Fibroblast of skin of right quadriceps (primary cell): ENCODE data around the gene IGSF22.
A peak's percentile ranks its signal among the peaks of the same experiment; 100 is the strongest.

Experiments used
- DNase-seq: peaks from one replicate; pipeline ENCODE4 v3.0.0-alpha.2; 2013

Gene IGSF22

DNA sequence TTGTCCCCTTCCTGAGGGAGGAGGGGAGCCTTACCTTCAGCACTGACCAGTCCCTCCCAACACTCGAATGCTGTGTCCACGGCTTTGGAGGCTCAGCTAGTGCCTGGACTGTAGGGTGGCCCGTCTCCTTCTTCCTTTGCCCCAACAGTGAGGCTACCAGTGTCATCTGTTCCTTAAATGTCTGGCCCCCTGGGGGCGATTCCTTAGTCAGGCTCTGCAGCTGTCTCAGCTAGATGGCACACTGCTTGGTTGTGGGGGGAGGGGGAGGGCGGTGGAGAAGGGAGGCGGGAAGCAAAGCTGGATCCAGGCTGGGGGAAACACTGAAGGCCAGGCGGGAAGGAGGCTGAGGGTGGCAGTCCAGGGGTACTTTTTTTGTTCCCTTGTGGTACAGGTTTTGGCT is at the start of gene IGSF22:
Gene IGSF22, minus strand, starts transcription at position 149 of the 400 bp plus-strand sequence. CDS start 1,952 bp downstream, outside the sequence.
- DNase-seq, result no peak

DNA sequence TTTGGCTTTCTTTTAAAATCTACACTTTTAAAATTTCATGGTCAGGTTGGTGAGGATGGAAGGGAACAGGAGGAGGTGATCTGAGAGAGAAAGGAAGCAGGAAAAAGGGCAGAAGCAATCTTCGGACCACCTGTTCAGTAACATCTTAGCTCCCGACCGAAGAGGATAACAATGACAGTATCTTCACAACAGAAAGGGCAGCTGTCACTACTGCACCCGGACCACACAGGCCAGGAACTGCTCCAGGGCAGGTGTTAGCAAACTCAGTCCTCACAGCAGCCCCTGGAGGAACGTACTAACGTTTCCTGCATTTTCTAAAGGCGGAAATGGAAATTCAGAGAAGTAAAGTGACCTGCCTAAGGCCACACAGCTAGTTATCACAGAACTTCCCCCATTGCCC is 48.8 kb upstream of the IGSF22 start:
- no peak for DNase-seq

DNA sequence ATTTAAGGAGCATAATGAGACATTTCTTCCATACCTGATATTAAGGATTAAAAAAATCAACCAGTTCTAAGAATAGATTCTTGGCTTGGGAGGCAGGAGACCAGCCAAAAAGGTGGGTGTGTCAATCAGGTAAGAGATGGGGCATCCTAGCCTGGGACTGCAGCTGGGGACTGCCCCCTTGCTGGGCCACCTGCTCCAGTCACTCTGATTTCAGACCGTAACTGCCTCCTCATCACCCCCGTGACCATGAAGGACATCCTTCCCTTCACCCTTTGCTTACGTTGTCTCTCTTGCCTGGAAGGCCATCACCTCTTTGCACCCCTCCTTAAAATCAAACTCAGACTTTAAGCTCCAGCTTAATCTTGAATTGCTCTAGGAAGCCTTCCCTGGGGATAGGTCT is 47.7 kb upstream of the IGSF22 start:
- DNase-seq, result no peak

DNA sequence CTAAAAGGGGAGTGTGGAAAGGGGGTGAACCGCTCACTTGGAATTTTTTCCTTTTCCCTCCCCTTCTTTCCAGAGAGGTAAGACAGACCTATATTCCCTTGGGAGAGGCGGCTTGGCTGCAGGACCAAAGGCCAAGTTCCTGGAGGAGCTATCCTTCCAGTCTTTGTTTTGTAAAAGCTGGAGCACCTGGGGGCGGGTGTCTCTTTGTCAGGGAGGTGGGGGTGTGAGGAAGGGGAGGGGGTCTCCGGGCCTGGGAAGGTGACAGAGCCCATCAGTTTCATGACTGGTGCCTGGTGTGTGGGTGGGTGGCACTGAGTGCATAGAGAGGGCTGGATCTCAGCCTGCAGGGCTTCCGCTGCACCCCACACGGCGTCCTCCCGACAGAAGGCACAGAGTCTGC is 47.1 kb upstream of the IGSF22 start:
- DNase-seq, result no peak

DNA sequence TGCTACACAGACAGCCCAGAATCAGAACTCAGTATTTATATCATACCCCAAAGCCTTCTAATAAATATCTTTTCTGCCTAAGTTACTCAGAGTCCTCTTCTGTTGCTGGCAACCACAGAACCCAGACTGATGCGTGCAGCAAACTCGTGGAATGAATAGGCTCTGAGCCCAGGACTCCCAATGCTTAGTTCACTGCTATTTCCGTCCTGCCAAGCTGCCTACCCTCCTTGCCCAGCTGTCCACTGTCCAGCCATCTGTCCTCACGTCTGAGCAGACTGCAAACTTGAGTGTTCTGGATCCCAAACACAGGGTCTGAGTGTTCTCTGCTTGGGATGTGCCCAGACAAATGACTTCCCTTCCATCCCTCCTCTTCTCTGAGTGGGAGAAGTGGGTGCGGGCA is 46.2 kb upstream of the IGSF22 start:
- no peak for DNase-seq

DNA sequence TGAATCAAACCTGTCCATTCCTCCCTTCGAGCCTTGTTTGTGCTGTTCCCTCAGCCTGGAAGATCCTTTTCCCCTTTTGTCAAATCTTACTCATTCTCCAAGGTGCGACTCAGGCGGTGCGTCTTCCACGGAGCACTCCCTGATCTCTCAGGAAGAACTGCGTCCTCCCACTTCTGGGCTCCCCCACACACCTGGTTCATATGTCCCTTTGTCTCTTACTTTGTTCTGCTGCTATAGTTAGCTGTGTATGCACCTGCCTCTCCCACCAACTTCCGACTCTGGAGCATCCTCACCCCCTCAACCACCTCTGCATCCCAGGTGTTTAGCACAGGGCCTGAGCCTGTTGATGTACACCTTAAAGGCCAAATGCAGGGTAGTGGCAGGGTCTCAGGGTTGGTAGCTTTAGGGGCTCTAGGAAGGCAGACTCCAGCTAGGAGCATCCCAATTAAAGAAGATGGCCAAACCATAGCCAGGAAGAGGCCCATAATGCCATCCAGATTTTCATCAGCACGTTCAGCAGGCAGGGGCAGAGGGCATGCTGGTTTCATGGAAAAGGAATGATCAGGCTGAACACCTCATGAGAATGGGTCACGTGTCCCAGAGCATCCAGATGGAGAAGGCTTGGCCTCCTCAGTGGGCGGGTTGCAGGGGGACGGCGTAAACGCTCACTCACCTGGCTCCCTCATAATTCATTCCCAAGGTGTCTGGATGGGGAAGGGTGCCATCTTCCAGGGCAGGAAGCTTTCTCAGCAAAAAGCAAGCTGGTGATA is 45.5 kb upstream of the IGSF22 start:
- DNase-seq, result no peak

DNA sequence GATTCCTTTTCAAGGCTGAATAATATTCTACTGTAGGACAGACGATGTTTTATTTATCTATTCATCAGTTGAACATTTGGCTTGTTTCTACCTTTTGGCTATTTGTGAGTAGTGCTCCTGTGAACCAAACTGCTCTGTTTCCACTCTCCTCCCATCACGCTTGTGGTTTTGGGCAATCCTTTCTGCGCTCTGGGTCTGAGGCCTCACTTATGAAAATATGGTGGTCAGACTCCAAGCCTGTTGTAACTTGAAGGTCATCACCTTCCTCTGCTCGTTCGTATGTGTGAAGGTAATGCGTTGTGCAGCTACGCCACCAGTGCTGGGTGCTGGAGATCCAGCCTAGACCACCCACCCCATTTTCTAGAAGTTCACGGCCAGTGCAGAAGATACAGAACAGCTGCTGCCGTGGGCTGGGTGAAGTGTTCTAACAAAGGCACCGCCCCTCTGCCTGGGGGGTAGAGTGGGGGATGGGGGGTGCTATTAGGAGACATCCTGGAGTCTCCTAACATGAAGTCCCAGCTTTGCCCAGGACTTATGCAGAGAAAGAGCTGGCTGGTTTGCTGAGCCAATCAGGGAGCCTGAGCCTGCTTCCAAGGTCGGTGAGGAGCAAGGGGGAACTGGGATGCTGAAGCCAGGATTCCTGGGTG is 44.6 kb upstream of the IGSF22 start:
- DNase-seq, result no peak

DNA sequence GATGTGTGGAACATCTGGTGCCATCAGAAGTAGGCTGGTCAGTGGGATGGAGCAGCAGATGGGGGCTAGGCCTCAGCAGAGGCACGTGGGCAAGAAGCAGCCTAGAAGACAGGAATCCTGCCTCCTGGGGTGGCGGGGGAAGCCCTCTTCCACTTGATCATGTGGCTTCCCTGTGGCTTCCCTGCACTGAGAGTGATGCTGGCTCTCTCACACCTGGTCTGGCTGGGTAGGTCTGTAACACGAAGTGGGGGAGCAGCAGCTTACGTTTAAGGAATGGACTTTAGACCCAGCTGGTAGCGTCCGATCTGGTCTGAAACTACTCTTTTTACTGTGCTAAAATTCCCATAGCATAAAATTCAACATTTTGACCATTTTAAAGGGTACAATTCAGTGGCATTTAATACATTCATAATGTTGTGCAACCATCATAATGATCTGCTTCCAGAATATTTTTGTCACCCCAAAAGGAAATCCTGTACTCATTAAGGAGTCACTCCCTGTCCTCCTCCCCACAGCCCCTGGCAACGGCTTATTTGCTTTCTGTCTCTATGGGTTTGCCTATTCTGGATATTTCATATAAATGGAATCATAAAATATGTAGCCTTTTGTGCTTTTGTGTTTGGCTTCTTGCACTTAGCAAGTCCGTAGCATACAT is 43.9 kb upstream of the IGSF22 start:
- no peak for DNase-seq

DNA sequence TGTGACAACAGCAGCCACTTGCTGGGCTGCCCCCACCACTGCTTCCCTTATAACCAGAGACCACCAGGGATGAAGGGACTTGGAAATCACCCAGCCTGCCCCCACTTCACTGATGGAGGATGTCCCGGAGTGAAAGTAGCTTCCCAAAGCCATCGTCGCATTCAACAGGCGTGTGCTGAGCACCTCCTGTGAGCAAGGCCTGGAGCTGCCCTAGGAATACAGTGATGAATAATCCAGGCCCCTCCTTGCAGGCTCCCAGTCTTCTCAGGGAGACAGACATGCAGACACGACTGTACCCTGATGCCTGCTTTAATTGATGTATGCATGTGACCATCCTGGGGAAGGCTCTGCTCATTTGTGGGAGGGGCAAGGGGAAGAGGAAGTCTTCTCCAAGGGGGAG is 43.0 kb upstream of the IGSF22 start:
- no peak for DNase-seq

DNA sequence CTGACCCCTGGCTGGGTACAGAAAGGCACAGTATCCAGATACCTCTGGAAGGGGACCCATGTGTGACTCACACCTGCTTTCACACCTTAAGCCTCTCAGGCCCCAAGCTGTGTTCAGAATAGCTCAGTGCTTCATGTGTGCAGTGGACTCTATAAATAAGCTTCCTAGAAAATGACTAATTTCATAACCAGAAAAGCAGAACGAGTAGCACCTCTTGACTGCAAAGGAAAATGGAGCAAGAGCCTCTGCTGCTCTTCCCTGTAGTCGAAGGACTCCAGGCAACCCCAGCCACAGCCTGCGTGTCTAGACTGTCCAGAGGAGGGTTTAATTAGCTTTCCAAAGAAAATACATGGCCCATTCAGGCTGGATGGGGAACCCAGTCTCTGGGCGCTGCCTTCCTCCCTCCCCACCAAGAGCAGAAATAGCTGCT is 42.5 kb upstream of the IGSF22 start:
- no peak for DNase-seq

DNA sequence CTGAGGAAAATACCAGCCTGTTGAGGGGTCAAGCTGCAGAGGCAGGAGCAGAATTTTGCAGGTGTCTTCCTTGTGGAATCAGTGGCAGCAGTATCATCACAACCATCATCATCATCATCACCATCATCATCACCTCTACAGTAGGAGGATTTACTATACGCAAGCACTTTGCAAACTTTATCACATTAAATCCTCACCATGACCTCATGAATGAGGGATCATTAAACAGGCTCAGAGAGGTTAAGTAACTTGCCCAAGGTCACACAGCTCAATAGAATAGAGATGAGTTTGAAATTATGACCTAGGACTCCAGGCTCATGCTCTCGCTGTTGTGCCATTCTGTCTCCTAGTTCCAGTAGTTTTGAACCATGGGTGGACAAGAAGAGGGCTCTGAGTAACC is 40.0 kb upstream of the IGSF22 start:
- no peak for DNase-seq

DNA sequence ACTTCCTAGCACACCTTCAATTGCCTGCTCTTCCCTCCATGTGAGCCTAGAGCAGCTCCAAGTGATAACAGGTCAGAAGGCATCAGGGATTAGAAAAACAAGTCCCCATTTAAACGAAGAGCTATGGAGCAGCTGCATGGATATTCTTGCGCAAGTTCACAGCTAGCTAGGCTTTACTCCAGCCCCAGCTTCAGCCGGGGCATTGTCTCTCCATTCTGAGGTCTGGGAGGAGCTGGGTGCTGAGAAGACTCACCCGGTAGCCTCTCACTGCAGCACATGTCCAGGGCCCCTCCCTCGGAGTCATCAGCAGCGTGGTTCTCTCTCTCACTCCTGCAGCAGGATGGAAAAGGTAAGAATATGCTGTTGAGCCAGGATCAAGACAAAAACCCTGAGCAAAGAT is 39.6 kb upstream of the IGSF22 start:
- no peak for DNase-seq

DNA sequence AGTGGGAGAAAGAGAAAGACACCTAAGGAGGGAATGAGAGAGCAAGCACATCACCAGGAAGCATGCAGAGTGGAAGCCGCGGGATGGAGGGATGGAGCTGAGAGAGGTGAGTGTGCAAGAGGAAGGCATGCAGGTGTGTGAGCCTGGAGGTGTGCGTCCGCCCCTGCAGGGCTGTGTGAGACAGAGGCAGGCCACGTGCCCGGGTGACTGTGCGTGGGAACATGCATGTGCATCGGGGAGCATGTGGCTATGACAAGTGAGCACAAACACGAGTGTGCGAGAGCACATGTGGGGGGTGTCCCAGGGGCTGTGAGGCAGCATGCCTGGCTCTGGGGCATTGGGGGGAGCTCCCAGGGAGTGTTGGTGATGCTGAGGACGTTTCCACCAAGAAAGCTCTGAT is 35.8 kb upstream of the IGSF22 start:
- DNase-seq, result no peak

DNA sequence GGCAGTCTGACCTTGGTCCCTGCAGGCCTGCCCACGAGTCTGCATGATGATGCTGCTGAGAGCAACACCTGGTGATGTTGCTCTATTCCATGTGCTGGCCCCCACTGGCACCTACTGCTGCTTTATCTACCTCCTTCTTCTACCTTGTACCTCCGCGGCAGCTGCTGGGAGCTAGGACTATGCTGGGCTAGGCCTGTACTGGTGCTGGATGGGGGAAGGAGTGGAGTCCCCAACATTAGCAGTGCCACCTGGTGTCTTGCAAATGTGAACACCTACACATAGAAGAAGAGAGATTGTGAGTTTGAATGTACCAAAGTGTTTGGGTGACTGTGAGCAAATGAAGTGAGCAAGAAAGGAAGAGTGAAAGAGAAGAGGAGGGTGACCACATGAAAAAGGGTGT is 35.2 kb upstream of the IGSF22 start:
- no peak for DNase-seq

DNA sequence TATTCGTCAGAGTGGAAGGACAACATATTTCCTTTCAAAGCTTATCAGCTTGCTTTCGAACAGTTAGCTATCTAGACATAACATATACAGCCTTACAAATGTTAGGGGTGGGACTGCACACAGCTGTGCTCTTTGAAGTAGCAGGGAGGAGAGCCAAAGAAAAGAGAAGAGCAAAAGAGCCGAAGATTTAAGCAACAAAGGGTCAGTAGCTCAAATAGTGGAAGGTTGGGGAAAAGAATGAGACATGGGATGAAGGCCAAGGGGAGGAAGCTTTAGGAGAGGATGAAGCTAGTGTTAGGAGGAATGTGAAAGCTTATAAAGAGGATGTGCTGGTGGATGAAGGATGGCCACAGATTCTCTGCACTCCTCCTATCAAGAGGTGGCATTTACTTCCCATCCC is 31.8 kb upstream of the IGSF22 start:
- DNase-seq, result no peak

DNA sequence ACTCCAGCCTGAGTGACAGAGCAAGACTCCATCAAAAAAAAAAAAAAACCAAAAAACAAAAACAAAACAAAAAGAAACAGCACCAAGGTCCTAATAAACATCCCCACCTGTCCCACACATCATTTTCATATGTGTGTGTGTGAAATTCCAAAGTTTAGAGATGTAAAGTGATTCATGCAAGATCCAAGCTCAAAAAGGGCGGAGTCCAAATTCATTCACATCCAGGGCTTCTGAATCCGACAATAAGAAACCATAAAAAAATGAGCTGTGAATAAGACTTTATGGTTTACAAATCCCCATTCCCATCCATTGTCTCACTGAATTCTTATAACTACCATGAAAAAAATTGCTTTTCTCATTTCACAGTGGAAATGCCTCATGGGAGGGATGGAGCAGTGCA is 30.9 kb upstream of the IGSF22 start:
- DNase-seq, result no peak

DNA sequence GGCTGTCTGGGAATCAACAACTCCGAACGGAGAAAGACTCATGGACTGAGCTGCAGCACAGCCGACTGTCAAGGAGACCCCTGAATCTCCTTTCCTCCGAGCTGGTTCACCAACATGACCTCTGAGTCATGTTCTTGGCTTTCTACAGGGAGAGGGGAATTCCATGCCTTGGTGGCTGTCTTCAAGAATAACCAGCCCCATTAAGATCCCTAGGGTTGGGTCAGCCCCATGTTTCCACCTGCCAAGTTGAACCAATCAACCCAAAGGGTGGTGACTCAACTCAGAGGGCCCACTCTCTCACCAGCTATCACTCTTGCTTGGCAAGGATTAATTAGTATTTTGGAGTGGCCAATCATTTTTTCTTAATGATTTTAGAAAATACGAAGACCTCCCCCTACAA is 28.3 kb upstream of the IGSF22 start:
- DNase-seq, result no peak

DNA sequence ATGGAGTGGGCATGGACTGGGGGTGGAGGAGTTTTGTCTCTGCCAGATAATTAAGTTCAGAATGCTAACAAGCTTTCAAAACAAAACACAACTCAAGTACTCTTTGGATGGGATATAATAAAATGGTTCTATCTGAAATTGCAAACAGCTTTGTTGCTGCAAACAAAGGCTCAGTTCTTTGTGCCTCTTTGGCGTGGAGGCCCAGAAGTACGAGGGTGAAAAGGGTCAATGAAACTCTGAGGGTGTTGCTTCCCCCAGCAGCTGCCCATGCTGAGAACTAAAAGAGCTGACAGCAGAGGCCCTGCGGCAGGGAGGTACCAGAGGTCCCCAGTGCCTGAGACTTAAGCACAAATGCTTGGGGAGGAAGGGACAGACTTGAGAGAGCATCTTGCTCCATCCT is 26.5 kb upstream of the IGSF22 start:
- no peak for DNase-seq

DNA sequence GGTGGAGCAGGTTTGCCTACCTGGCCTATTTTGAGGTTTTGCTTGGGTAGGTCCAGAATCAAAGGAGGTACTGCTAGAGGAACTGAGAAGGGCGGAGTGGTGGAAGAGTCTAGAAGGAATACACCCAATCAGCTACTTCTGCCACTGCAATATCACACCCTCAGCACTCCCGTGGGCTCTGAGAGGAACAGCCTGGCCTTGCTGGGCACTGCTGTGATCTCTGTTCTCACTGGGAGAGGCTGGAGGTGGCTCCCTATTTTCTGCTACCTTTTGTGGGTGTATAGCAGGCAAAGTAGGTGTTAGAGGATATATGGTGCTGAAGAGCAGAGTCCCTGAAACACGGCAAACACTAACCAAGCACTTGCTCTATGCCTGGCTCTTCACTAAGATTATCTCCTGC is 25.0 kb upstream of the IGSF22 start:
- DNase-seq, result no peak

DNA sequence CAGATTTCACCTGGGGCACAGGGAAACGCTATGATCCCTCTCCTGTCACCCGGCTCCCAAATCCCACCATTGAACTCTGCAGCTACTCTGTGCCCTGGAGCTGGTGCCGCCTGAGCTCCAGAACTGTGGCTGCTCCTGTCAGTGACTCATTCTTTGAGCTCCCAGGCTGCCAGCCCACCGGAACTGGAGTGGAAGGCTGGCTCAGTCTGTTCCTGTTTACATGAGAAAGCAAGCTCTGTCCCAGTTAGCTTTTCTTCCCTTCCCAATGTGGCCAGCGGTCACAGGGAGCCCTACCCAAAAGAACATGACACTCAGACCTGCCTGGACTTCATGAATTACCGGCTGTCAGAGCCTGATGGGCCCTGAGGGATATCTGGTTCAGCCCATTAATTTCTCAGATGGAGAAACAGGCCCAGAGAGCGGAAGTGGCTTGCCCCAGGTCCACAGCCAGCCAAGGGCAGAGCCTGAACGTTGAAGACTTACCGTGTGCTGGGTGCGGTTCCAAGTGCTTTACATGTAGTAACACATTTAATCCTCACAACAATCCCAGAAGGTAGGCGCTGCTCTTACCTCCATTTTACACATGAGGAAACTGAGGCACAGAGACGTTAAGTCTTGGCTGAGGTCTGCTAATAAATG is 23.8 kb upstream of the IGSF22 start:
- peak; percentile 61 for DNase-seq

DNA sequence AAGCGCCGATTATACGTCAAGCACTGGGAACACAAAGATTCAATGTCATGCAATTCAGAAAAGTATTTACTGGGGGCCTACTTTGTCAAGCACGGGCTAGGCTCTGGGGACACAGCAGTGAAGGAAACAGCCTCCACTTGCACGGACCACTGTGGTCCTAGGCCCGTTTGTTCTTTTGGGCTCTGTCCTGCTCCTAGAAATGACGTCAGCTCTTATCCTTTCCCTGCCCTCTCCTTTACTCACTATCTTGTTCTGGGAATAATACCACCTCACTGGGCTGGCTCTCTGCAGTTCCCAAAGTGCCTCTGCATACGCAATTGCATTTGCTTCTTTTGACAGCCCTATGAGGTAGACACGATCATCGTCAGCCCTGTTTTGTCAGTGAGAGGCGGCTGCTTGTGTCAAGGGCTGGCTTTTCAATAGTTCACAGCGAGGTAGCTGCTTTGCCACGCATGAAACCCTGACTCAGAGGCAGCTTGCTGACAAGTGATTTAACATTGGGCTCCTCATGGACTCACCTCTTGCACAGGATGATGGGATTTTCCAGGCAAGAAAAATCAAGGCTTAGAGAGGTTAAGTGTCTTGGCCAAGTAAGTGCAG is 22.9 kb upstream of the IGSF22 start:
- no peak for DNase-seq

DNA sequence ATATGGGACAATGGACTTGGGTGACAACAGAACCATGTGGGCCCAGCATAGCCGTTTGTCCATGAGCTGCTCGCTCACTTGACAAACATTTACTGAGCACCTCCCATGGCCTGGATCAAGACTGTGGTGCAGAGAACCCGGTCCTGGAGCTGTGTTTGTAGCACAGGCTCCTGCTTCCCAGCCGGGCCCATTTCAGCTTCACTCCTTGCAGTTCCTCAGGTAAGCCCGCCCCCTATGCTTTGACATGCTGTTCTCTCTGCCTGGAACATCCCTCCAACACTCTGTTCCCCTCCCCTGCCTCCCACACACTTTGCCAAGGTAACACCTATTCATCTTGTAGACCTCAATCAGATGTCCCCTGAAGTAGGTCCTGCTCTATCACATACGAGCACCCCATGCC is 19.3 kb upstream of the IGSF22 start:
- no peak for DNase-seq

DNA sequence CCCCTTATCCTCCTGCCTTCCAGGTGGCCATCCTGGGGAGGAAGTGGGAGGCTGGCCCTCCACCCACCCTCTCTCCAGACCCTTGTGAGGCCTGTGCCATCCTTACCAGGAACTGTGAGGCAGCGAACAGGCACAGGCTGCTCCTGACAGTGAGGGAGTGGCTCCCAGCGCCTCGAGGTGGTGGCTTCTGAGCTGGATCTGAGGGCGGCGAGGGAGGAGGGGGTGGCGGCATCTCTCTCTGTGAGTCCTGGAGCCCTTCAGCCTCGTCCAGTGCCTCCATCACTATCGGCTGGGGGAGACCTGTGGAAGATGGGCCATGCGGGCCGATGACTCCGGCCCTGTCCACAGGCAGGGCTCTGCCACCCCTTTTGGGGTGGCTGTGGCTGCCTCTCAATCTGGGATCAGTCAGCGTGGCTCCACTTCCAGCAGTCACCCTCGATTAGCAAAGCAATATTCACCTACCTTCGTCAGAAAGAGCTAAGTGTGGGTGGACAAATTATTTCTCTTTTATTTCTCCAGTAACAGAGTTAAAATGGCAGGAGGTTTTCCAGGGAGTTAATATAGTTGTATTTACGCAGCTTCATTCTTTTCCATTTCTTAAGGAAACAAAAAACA is 18.0 kb upstream of the IGSF22 start:
- no peak for DNase-seq
